HG03432 (cell line): Measurements from ENCODE around the gene HAUS7.

Experiments
- ATAC-seq: cut with Tn5 transposase; IDR thresholded peaks from one replicate; pipeline ENCODE4 v1.9.1; 2021; ENCODE audit warnings: mild to moderate bottlenecking, moderate library complexity; ENCODE audit not compliant: unreplicated experiment

HAUS7 gene

DNA sequence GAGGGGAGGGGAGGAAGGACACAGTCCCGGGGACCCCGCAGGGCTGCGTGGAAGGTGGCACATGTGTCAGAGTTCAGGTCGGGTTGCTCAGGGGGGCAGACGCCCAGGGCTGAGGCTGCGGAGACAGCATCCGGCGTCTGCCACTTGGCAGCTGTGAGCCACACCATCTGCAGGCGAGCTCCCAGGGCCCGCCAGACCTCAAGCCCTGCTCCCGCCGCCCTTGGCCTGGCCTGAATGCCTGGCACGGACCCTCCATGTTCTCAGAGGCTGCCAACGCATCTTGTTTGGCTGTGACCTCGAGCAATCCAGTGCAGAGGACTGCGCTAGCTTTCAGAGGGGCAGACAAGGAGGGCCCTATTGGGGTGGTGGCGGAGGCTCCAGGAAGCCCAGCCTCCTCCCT lies 29.5 kb upstream of the HAUS7 start:
- no peak for ATAC-seq

DNA sequence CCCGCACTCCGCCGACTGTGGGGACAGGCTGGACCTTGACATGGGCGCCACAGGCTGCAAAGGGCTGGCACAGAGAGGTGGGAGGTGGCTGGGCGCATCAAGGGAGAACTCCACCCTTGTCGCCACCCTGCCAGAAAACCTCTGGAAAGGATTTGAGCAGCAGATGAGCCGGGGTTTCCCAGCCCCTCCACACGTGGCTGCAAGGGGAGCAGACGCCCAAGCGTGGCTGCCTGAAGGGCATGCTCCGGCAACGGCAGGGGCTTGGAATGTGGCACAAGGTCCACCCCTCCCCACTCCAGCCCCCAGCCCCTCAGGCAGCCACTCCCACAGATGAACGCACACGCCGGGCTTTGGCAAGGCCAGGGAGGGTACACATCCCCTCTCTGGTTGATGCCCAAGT lies 29.0 kb upstream of the HAUS7 start:
- no peak for ATAC-seq

DNA sequence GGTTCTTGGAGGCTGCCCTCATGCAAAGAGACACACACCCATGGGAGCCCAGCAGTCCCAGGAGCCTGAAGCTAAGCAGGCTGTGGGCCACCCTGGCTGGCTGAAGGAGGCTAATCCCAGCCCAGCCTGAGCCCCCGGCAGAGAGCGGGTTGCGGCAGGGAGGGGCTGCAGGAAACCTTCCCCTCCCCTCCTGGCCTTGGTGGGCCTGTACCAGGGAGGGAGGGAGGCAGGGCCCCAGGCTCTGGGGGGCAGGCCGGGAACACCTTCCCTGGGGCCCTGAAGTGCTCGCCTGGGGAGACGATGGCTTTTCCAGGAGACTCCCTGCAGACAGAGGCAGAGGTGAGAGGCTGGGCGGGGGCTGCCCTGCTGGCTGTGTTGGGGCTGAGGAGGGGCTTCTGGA lies 28.1 kb upstream of the HAUS7 start:
- no peak for ATAC-seq

DNA sequence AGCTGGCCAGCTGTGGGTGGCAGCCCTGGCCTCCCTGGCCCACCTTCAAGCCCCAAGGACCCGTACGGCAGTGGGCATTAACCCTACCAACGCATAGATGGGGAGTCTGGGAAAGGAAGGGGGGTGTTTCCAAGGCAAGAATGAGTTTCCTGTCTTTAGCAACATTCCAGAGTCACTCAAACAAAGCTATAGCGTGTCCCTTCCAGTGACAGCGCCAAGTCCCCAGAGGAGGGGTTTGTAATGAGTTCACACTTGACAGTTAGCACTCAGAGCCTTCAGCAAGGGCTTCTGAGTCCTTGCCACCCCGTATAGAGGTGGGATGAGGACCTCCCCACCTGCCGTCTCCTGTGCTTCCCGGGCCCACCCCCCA lies 26.2 kb upstream of the HAUS7 start:
- ATAC-seq, result no peak

DNA sequence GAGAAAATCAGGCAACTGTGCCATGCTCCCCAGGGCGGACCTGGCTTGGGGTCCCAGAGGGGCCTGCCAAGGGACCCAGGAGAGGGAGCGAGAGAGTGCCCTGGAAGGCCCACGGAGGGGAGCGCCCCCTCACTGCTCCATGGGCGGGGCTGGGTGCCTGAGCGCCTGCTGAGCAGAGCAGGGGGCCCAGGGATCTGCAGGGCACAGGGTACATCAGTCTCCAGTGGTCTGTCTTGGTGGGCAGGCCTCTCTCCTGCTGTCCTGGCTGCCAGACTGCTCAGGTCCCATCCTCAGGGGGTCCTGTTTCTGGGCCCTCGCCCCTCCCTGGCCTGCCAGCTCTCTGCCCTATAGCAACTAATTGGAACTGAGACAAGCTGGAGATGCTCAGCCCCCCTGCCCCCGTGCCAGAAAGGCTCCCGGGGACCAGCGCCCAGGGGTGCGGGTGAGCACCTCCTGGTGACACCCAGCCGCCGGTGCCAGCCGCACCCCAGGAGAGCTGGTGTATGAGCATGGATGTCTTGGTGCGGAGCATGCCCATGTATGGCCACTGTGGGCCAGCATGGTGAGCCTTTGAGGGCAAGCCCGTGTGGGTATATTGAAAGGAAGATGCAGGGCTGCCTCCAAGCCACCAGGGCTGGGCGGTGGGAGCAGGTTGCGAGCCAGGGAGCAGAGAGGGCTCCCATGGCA lies 25.7 kb upstream of the HAUS7 start:
- ATAC-seq, result no peak

DNA sequence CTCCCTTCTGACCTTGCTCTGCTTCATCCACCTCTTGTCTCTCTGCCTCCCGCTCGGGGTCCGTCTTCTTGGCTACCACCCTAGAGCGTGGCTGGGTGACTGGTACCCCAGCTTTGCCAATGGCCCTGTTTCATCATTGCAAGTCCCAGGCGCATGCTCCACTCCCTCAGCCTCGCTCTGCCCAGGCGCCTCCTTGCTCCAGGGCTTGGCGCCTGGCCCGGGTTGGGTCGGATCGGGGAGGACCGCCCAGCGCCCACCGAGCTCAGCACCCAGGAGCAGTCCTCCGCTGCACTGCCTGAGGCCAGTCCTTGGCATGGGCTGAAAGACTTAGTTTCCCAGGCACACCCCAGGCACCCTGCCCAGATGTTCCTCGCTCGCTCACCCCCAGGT lies 25.0 kb upstream of the HAUS7 start:
- no peak for ATAC-seq

DNA sequence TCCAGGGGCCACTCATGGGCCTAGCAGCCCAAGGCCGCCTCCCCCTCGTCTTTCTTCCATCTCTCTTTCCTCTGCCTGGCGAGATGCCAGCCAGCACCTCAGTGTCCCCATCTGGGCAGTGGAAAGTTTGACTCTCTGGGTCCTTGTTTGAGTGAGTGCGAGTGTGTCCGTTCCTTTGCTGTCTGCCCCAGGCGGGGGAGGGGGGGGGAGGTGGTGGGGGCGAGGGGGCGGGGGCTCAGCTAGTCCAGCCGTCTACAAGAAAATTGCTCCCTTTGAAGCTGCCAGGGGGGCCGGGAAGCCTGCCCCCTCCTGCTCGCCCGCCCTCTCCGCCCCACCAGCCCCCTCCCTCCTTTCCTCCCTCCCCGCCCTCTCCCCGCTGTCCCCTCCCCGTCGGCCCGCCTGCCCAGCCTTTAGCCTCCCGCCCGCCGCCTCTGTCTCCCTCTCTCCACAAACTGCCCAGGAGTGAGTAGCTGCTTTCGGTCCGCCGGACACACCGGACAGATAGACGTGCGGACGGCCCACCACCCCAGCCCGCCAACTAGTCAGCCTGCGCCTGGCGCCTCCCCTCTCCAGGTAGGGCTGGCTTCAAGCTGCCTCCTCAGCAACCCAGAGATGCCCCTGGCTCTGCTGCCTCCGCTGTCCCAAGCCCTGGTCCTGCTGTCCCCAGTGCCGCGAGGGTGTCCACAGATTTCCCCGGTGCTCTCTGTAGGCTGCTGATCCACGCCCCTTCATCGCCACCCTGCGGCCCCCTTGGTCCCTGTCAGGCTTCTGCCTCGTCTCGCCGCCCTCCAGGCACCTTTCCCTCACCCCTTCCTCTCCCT lies 24.4 kb upstream of the HAUS7 start, which contains the start of gene BGN:
BGN (plus strand) TSS at position 440 of the 821 bp plus-strand sequence. CDS start 9,652 bp downstream, outside the sequence.
- ATAC-seq, result no peak

DNA sequence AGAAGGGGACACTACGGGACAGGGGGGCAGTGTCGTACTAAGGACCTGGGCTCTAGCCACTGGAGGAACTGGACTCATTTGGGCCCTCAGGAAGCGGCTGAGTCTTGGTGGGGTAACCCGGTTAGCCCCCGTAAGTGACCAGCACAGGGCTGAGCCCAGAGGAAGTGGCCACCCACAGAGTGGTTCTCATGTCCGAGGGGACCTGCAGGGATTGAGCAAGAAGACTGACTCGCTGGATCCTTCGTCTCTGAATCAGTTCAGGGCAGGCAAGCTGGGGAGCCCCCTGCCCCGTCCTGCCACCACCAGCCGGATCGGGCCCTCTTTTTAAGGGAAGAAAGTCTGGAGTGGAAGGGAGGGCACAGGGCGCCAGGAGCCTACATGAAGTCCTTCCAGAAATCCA lies 23.7 kb upstream of the HAUS7 start:
- no peak for ATAC-seq

DNA sequence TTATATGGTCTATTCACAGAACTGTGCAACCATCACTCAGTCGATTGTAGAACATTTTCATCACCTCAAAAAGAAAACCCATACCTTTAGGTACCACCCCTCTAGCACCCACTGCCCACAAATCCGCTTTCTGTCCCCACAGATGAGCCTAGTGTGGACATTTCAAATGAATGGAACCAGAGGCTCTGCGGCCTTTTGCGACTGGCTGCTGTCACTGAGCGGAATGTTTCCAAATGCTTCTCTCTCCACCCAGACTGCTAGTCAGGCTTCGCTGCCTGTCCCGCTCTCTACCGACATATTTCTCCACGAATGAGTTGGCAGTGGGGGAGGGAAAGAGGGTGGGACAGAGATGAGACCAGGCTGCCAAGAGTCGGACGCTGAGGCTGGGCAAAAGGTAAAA lies 22.7 kb upstream of the HAUS7 start:
- no peak for ATAC-seq

DNA sequence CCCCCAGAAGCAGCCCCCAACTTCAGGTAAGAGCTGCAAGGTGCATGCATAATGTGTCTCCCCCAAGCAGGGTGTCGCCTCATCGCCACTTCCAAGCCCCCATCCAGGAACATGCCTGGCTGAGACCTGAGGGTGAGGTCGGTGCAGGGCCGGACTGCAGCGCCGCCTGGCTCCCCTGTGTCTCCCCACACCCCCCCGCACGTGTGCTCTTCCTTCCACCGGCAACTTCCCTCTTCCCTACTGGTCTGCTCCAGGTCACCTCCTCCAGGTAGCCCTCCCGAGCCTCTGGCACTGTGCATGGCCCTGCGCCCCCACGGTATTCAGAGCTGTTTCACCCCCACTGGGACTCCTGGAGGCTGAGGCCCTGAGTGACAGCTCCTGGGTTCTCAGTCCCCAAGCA lies 22.2 kb upstream of the HAUS7 start:
- ATAC-seq, result no peak

DNA sequence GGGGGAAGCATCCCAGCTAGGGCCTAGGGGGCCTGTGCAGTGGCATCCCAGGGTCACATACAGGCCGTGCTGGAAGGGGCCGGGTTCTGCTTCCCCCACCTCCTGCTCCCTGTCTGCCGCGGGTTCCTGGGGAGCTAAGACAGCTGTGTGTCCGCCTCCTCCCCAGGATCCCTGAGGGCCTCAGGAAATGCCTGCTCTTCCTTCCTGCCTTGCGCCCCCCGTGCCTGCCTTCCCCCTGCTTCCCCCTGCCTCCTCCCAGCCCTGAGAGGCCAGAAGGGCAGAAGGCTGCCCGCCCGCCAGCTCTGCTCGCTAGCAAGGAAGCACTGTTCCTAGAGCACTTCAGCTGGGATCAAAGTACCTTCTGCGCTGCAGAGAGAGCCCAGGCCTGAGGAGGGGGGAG lies 21.5 kb upstream of the HAUS7 start:
- no peak for ATAC-seq

DNA sequence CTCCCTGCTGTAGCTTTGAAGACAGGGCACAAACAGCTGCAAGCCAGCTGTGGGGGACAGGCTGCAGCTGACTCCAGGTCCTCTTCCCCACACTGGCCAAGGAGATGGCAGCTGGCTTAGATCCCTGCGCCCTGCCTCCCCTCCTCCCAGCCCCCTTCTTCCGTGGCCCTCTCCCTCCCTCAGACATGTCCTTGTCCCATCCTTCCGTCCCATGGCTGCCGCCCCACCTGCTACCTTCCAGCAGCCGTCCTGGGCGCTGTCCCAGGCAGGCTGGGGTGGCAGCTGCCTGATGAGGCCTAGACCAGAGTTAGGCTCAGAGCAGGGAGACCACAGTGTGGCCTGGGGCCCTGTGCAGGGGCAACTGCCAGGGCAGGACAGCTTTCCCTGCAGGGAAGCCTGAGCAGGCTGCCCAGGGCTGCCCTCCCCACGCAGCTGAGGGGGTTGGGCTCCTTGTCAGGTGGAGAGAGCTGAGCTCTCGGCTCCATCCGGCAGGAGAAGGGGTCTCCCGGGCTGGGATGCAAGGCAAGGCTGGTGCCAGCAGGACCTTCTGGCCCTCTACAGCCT lies 21.1 kb upstream of the HAUS7 start:
- ATAC-seq, result no peak

DNA sequence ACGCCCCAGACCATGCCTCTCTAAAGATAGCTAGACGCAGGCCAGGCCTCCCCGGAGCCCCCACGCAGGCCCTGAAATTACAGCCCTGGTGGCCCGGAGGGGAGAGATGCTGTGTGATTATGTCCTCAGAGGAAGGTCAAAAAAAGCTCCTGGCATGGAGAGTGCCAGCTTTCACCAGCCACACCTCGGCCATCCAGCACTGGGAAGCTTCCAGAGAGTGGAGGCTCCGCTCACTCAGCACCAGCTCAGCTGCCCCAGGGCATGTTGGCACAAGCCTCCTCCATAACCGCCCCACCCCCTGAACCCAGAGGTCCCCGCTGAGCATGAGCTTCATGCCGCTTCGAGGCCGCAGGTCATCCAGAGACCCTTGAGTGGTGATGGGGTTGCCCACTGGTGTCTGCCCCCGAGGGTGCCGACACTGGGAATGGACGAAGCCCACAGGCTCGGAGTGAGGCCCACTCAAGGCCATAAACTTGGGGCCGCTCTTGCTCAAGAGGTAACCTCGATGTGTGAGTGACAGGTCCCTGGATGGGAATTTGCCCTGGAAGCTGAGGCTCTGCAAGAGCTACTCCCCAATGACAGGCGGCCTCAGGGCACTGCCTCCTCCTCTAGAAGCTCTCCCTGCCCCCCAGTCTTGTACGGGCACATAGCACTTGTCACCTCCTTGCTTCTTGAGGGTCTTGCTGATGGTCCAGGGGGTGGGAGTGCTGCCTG lies 20.0 kb upstream of the HAUS7 start:
- ATAC-seq, result no peak

DNA sequence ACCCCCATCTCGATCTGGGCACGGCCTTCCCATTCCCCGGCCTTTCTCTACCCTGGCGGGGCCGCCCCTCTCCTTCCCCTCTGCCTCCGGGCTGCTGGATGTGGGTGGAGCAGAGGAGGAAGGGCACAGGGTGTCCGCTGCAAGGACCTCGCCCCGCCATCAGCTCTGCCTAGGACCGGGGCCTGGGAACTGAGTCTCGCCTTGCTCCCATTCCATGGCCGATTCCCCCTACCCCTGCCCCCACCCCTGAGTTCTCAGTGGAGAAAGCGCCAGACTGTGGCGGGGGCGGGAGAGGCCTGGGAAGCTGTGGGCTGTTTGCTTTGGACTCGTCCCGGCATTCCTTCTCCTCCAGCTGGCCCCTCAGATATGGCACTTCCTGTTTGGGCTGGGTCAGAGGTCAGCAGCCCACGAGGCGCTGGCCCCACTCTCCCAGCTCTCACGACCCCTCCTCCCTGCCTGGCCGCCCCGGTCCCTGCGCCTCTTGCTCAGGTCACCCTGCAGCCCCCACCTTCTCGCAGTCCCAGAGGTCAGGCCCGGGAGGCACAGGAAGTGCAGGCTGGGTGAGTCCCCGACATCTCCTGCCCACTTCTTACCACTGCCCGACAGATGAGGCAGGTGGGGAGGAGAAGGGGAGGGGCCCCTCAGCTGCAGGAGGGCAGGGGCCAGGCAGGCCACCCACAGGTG lies 18.0 kb upstream of the HAUS7 start:
- no peak for ATAC-seq

DNA sequence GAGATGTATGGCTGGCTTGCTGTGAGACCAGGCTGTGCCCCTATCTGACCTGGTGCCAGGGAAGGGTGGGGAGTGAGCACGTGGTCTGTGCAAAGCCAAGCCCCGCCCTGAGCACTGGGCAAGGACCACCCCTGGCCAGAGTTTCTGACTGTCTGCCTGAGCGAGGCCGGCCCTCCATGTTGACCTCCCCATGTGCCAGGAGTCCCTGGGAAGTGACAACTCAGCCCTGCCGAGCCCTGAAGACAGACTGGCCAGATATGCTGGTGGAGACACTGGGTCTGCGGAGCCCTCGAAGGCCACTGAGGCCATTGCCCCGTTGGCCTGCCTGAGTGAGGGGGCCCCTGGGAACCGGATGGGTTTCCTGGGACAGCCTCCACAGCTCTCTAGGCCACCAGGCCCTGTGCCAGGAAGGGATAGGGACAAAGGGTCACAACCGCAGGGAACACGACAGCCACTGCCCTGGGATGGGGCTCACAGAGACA lies 17.3 kb upstream of the HAUS7 start:
- ATAC-seq, result no peak

DNA sequence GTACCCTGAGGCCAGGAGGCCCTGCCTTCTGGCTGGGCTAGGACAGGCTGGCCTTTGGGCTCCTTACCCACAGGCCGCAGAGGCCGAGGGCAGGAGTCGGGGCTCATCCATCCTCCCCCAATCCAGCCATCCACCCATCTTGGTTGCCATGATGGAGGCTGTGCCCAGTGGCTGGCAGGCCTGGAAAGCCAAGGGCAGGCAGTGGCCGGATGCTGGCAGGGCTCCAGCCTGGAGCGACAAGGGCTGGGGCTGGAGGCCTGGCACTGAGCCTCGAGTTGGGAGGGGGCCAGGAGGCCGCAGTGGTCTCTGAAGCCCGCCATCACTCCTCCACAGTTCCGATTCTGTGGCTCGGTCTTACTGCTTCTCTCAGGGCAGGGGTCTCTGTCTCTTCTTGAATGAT lies 15.8 kb upstream of the HAUS7 start:
- no peak for ATAC-seq

DNA sequence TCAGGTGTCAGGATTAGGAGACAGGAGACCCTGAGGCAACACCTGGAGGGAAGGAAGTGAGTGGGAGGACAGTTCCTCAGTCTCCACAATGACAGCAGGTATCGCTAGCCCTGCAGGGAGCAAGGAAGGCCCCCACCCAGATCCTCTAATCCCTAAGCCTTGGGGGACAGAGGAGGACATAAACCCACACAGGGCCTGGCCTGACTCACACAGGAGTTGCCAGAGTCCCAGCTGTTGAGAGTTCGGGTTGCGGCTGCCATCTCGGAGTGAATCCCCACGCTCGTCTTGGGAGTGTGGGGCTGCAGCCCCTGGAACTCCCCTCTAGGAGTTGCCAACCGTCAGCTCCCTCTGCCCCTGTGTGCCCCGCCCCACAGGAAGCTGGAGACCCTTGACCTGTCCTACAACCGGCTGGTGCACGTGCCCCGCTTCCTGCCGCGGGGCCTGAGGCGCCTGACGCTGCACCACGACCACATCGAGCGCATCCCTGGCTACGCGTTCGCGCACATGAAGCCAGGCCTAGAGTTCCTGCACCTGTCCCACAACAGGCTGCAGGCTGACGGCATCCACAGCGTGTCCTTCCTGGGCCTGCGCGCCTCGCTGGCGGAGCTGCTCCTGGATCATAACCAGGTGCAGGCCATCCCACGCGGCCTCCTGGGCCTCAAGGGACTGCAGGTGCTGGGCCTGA lies 15.2 kb upstream of the HAUS7 start:
- no peak for ATAC-seq

DNA sequence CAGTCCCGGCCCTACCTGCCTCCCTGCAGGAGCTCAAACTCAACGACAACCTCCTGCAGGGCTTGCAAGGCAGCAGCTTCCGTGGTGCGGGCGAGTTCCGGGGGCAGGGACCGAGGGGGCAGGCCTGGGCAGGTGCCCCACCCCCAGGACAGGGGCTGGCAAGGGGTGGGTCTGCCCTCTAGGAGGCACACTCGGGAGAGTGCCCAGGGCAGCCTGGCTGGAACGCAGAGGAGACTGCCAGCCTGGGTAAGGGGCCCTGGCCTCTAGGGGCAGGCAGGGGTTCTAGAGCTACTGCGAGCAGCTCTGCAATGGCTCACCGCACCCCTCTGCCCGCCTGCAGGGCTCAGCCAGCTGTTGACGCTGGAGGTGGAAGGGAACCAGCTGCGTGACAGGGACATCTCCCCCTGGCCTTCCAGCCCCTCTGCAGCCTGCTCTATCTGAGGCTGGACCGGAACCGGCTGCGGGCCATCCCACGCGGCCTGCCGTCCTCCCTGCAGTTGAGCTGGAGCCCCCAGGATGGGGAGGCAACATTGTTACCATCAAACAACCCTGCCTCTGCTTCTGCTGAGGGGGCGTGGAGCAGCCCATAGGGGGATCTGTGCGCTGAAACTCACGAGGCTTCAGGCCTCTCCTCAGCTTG lies 12.1 kb upstream of the HAUS7 start:
- no peak for ATAC-seq

DNA sequence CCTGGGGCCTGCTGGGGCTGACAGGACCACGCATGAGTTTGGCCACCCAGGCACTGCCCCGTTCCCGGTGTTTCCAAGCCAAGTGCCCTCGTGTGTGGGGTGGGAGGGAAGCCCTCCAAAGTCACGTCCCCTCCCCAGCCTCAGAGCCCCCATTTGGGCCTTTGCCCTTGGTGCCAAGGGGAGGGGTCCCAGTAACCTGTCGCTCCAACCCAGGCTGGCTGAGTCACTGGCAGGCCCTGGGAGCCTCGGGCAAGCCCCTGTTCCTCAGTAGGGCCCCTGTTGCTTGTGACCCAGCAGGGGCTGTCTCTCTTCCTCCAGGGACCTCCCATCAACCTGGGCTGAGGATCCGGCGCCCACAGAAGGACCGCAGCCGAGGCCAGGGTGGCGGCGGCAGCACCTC lies 10.7 kb upstream of the HAUS7 start:
- ATAC-seq, result no peak

DNA sequence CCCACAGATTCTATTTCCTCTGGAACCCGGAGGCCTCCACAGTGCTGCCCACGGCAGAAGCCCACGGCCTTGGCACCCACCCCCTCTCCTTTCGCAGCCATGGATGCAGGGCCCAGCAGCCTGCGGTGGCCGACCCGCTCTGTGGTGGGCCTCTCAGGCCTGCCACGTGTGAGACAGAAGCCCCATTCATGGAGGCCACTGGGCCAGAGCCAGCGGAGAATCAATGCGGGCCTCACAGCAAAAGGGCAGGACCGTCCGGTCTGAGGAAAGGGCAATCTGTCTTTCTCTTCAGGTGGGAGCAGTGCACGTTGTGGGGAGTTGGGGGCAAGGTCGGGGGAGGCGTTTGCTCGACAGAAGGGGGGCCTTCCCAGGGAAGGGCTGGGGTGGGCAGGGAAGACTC lies 8.4 kb upstream of the HAUS7 start:
- no peak for ATAC-seq
